ENCODE measurements around the gene RNF182.

DNA sequence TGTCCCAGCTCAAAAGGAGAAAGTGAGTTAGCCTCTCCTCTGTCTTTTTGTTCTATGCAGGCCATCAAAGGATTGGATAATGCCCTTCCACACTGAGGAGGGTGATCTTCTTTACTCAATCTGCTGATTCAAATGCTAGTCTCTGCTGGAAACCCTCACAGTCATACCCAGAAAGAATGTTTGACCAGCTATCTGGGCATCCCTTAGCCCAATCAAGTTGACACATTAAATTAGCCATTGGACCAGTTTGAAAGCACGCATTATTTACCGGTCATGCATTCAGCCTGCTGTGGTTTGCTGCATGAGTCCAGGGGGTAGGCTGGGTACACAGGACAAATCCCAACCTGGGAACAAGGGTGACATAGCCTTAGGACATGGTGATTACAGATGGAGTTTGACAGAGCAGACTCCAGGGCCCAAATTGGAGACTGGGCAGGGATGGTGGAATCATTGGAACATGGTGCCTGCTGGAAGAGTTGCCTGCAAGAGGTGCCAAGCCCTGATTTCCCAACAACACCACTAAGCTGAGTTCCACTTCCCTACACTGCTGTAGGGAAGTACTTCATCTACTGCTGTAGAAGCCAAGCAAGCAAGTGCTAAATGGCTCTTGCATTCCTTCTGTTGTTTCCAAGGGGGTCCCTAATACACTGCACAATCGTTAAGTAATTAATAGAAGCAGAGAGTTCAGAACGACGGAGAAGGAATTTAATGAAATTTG lies 87.7 kb downstream of the RNF182 start:
- TF ChIP-seq RAD21 (IDR thresholded peaks at IDR 0.05; ENCODE audit: low read depth): no peak
- TF ChIP-seq, protein P1, sequence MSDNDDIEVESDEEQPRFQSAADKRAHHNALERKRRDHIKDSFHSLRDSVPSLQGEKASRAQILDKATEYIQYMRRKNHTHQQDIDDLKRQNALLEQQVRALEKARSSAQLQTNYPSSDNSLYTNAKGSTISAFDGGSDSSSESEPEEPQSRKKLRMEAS (IDR thresholded peaks at IDR 0.05): no peak
- TF ChIP-seq TAF1 (IDR thresholded peaks at IDR 0.05; ENCODE audit: low read depth): no peak
- no peak for TF ChIP-seq EGR1 (IDR thresholded peaks at IDR 0.05)
- TF ChIP-seq CEBPB (IDR thresholded peaks at IDR 0.05): no peak
- no peak for TF ChIP-seq YY1 (IDR thresholded peaks at IDR 0.05; ENCODE audit: low read depth)
- no peak for TF ChIP-seq ZBTB7A (IDR thresholded peaks at IDR 0.05; ENCODE audit: low read depth)
- no peak for TF ChIP-seq REST (IDR thresholded peaks at IDR 0.05; ENCODE audit: low read depth)
- no peak for TF ChIP-seq FOXM1 (IDR thresholded peaks at IDR 0.05; ENCODE audit: borderline replicate concordance, low read depth)
